AG04449 (cell line): ENCODE data around the gene TSPAN32.

Experiments
- CTCF ChIA-PET: fragments of 350-600 bp; formaldehyde crosslinking; extraction: SDS; loops from one replicate; lab custom pipeline; 2021; ENCODE audit warnings: antibody characterized with exemption; lab: Yijun Ruan, JAX
- POLR2A ChIA-PET: fragments of 400-600, 350-600 bp; formaldehyde crosslinking; extraction: SDS; loops from one replicate; lab custom pipeline; 2020; ENCODE audit warnings: antibody characterized with exemption, inconsistent platforms; lab: Yijun Ruan, JAX
- DNase-seq: peaks from one replicate; pipeline ENCODE4 v3.0.0-alpha.2; 2010; ENCODE audit warnings: low read depth, low spot score
- H3K4me3 ChIP-seq: 2 replicates; pipeline ENCODE4 v1.5.1; 2011; ENCODE audit warnings: low read depth, mild to moderate bottlenecking, control low read depth, low read length
- TF ChIP-seq, protein P1 (sequence below): IDR thresholded peaks from one replicate; pipeline ENCODE4 v1.5.1; 2011; ENCODE audit warnings: mild to moderate bottlenecking, moderate library complexity, low read length, control low read depth, inconsistent platforms; ENCODE audit not compliant: insufficient read depth; ENCODE audit errors: missing control alignments

The TSPAN32 gene

DNA sequence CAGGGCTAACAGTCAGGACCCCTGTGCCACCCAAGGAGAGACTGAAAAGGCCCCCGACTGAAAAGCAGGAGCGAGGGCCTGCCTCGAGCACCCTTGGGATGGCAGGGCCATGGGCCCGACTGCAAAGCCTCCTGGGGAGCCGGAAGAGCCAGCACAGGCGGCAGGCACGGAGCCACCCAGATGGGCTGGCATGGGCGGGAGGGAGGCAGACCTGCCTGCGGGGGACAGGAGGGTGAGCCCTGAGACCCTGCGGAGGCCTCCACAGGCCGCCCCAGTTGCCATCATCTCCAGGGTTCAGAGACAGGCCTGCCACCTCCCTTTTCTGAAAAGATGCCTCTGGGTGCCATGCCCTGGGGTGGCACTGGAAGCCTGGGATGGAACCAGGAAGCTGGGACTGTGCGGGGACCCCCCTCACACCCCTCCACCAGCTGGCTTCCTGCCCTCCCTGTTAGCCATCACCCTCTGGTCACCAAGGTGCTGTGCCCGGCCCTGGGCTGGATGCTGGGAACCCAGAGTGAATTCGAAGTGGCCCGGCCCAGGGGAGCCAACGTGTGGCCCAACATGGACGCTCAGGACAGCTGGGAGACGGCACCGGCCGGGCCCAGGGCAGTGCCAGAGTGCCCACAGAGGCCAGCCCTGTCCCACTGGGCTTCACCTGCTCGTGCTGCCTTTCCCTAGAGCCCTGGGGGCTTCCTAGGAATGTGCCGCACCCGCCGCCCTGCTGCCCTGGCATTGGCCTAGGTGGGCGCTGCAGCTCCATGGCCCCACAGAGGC, 13.8 kb downstream of the TSPAN32 start:
- TF ChIP-seq, protein P1, sequence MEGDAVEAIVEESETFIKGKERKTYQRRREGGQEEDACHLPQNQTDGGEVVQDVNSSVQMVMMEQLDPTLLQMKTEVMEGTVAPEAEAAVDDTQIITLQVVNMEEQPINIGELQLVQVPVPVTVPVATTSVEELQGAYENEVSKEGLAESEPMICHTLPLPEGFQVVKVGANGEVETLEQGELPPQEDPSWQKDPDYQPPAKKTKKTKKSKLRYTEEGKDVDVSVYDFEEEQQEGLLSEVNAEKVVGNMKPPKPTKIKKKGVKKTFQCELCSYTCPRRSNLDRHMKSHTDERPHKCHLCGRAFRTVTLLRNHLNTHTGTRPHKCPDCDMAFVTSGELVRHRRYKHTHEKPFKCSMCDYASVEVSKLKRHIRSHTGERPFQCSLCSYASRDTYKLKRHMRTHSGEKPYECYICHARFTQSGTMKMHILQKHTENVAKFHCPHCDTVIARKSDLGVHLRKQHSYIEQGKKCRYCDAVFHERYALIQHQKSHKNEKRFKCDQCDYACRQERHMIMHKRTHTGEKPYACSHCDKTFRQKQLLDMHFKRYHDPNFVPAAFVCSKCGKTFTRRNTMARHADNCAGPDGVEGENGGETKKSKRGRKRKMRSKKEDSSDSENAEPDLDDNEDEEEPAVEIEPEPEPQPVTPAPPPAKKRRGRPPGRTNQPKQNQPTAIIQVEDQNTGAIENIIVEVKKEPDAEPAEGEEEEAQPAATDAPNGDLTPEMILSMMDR = no peak
- ChIA-PET CTCF (interaction anchor here (1.0 to 2.4 kb wide), 2 partner anchors 10 to 104 kb away, joined by 3 to 12 read pairs; no protein-coding TSS in a partner anchor), POLR2A (interaction anchor here (1.2 to 1.6 kb wide), 2 partner anchors 61 to 62 kb away, joined by 3 to 4 read pairs; partner anchors contain the start of gene CD81)
- DNase-seq = no peak
- H3K4me3 ChIP-seq = no peak overlapping the region

DNA sequence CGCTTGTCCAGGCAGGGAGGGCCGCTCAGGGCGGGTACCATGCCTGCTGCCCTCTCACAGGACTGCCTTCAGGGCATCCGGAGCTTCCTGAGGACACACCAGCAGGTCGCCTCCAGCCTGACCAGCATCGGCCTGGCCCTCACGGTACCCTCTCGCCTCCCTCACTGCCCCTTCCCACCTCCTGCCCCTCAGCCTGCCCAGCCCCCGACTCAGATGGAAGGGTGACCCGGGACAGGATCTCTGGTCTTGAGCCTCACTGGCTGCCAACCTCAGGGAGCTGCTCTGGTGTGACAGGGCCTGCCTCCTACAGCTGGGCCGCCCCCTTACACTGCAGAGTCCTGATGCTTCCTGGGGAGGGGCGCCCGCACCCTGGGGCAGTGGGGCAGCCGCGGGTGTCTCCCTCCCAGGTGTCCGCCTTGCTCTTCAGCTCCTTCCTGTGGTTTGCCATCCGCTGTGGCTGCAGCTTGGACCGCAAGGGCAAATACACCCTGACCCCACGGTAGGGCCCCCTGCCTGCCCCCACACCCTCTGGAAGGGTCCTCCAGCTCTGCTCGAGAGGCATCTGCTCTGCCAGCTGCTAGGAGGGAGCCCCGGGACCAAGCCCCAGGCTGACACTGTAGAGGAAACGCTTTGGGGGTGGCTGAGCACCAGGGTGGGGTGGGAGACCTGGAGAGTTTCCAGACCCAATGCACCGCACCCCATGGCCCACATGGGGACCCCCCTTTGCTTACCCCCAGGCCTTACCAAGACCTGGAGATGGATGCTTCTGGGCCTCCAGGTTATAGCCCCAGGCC, 14.6 kb downstream of the TSPAN32 start:
- DNase-seq = no peak
- no peak overlapping the region for H3K4me3 ChIP-seq
- TF ChIP-seq, protein P1 = no peak
- POLR2A ChIA-PET = interaction anchor here (1.2 kb wide), 1 partner anchor 60 kb away, joined by 4 read pairs; the partner anchor contains the start of gene CD81
- CTCF ChIA-PET = interaction anchor here (1.0 to 2.4 kb wide), 3 partner anchors 11 to 571 kb away, joined by 3 to 12 read pairs (median 3); no protein-coding TSS in a partner anchor

GRCh38 chr11:2316963-2317244, 15.1 kb downstream of the TSPAN32 start:
- no peak overlapping the region for H3K4me3 ChIP-seq
- ChIA-PET POLR2A (no interaction called here), CTCF (interaction anchor here (1.0 to 2.4 kb wide), 3 partner anchors 11 to 571 kb away, joined by 3 to 12 read pairs (median 3); no protein-coding TSS in a partner anchor)
- no peak for DNase-seq
- TF ChIP-seq, protein P1 = no peak

DNA sequence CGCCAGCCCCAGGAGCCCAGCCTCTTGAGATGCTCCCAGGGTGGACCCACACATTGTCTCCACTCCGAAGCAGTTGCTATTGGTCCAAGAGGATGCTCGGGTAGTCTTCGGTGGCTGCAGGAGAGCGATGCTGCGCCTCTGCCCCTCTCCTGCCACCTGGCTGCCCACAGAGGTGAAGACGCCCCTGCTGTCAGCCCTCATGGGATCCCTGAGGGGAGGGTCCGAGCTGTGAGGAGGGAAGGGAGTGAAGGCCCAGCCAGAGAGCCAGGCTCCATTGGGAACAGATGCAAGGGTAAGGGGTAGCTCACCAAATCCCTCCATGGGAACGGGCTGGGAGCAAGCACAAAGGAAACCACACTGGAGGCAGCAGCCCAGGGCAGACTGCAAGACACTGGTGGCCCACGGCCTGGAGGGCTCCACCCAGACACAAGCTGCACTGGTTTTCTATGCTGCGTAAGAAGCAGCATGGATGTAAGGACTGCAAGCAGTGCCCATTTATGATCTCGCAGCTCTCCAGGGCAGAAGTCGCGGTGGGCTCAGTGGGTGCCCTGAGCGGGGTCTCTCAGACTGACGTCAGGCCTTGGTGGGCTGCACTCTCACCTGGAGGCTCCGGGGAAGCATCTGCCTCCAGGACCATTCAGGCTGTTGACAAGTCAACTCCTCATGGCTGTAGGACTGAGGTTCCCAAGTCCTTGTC, 15.7 kb downstream of the TSPAN32 start:
- no peak for DNase-seq
- TF ChIP-seq, protein P1 = no peak
- CTCF ChIA-PET = interaction anchor here (1.1 to 2.4 kb wide), 3 partner anchors 12 to 570 kb away, joined by 3 to 12 read pairs (median 3); no protein-coding TSS in a partner anchor
- no peak overlapping the region for H3K4me3 ChIP-seq
- POLR2A ChIA-PET = no interaction called here

GRCh38 chr11:2318123-2318522, 16.3 kb downstream of the TSPAN32 start:
- DNase-seq = no peak
- ChIA-PET CTCF (interaction anchor here (1.1 kb wide), 1 partner anchor 13 kb away, joined by 3 read pairs; no protein-coding TSS in a partner anchor), POLR2A (no interaction called here)
- H3K4me3 ChIP-seq = no peak overlapping the region
- TF ChIP-seq, protein P1 = no peak
